OCI-LY7 (cell line): ENCODE results near the gene FSIP2. TPM values are rescaled to one million over a fixed set of nuclear protein-coding genes. Genes with fewer than 3 reads are reported as not detected.

Source experiments
- BruUV-seq: library from RNA; stranded (reverse); fragments of 400-500 nt; replicated peaks from 2 replicates; lab custom pipeline; 2021; lab: Mats Ljungman, UMichigan
- CTCF ChIA-PET: fragments of 300-600 bp; sonication (Branson Sonifier 250); formaldehyde crosslinking; loops from one replicate; lab custom pipeline; 2022; ENCODE audit warnings: antibody characterized with exemption; ENCODE audit not compliant: unreplicated experiment; lab: Charles Lee
- POLR2A ChIA-PET: fragments of 300-600 bp; sonication (Branson Sonifier 250); formaldehyde crosslinking; loops from one replicate; lab custom pipeline; 2022; ENCODE audit warnings: antibody characterized with exemption; lab: Charles Lee
- DNase-seq: peaks from one replicate; pipeline ENCODE4 v3.0.0-alpha.2; 2015; ENCODE audit warnings: low spot score
- H2AFZ ChIP-seq: fragments of 200-600 bp; sonication (generic), shearing (Covaris generic); 2 replicates; pipeline ENCODE4 v1.6.1; 2014; ENCODE audit warnings: mild to moderate bottlenecking, antibody characterized with exemption, low read length, moderate library complexity
- H3K27ac ChIP-seq: fragments of 200-600 bp; sonication (generic); 2 replicates; pipeline ENCODE4 v1.5.1; 2014; ENCODE audit warnings: mixed run types, low read depth, mild to moderate bottlenecking, moderate library complexity, low read length, inconsistent platforms; ENCODE audit not compliant: poor library complexity, severe bottlenecking
- H3K36me3 ChIP-seq: fragments of 200-600 bp; sonication (generic); 2 replicates; pipeline ENCODE4 v1.6.1; 2014; ENCODE audit warnings: mild to moderate bottlenecking, antibody characterized with exemption, low read length, moderate library complexity, mixed read lengths; ENCODE audit not compliant: insufficient read depth
- H3K4me1 ChIP-seq: fragments of 200-600 bp; sonication (generic); 2 replicates; pipeline ENCODE4 v1.5.1; 2014; ENCODE audit warnings: mild to moderate bottlenecking, low read length; ENCODE audit not compliant: insufficient read depth, poor library complexity, severe bottlenecking
- H3K4me2 ChIP-seq: fragments of 200-600 bp; sonication (generic); 2 replicates; pipeline ENCODE4 v1.6.1; 2014; ENCODE audit warnings: mild to moderate bottlenecking, low read length
- H3K4me3 ChIP-seq: fragments of 200-600 bp; sonication (generic); 2 replicates; pipeline ENCODE4 v1.5.1; 2014; ENCODE audit warnings: mild to moderate bottlenecking, low read depth, low read length; ENCODE audit not compliant: poor library complexity, severe bottlenecking
- H3K79me2 ChIP-seq: fragments of 200-600 bp; sonication (generic); 2 replicates; pipeline ENCODE4 v1.6.1; 2016; ENCODE audit warnings: low read depth, mild to moderate bottlenecking, low read length, moderate library complexity, mixed read lengths; ENCODE audit not compliant: insufficient read depth
- H3K9me2 ChIP-seq: fragments of 200-600 bp; sonication (generic); 2 replicates; pipeline ENCODE4 v1.6.1; 2016; ENCODE audit warnings: mild to moderate bottlenecking, low read length, mixed read lengths; ENCODE audit not compliant: insufficient read depth
- H3K9me3 ChIP-seq: fragments of 200-600 bp; sonication (generic); 2 replicates; pipeline ENCODE4 v1.6.1; 2014; ENCODE audit warnings: mild to moderate bottlenecking, mixed run types, low read length, mixed read lengths
- H4K20me1 ChIP-seq: fragments of 200-600 bp; sonication (generic); 2 replicates; pipeline ENCODE4 v1.6.1; 2014; ENCODE audit warnings: mild to moderate bottlenecking, antibody characterized with exemption, low read length, moderate library complexity, mixed read lengths; ENCODE audit not compliant: insufficient read depth
- CTCF ChIP-seq: fragments of 200-600 bp; sonication (generic); conservative IDR thresholded peaks from 2 replicates; pipeline ENCODE4 v1.5.1; 2014; ENCODE audit warnings: mild to moderate bottlenecking, antibody characterized with exemption, low read length, moderate library complexity, mixed read lengths
- EZH2phosphoT487 ChIP-seq: fragments of 200-600 bp; sonication (generic); IDR thresholded peaks from 2 replicates; pipeline ENCODE4 v1.6.1; 2018; ENCODE audit warnings: low read depth, borderline replicate concordance, mild to moderate bottlenecking, mixed run types, antibody characterized with exemption, low read length, moderate library complexity, mixed read lengths
- intact Hi-C: fragments of 100-400 bp; cut with micrococcal nuclease; formaldehyde crosslinking; loops from one replicate; pipeline ENCODE4 v1.10.0; 2022; ENCODE audit not compliant: unreplicated experiment
- total RNA-seq, 2 experiments: library from RNA; depleted of rRNA in 1 of 2; stranded (reverse); fragments of >200 nt in 1 of 2; shearing (Covaris generic) in 1 of 2; gene quantifications; 2 replicates each; pipeline ENCODE4 v1.2.3, GENCODE V29; 2014 to 2022

Gene FSIP2
- total RNA-seq, 2 experiments from 2014 or later, result 0.06 to 0.19 TPM

GRCh38 chr2:185793532-185794345, 55.1 kb downstream of the FSIP2 start:
- Histone ChIP-seq H3K9me2 (no peaks in the 10 kb centered on the region), H2AFZ (no peak overlapping the region), H4K20me1 (no peaks in the 10 kb centered on the region), H3K4me1 (no peaks in the 10 kb centered on the region), H3K4me2 (no peak overlapping the region), H3K4me3 (no peak overlapping the region), H3K36me3 (no peaks in the 10 kb centered on the region), H3K9me3 (no peaks in the 10 kb centered on the region), H3K79me2 (no peaks in the 10 kb centered on the region), H3K27ac (no peak overlapping the region)
- TF ChIP-seq CTCF (no peak), EZH2phosphoT487 (no peak)
- CTCF ChIA-PET, result no interaction called here
- DNase-seq, result no peak
- intact Hi-C loops, result no loop called here
- POLR2A ChIA-PET, result interaction anchor here (0.7 kb wide), 1 partner anchor 27 kb away, joined by 3 read pairs; no protein-coding TSS in a partner anchor
- BruUV-seq, result no TSS peak

GRCh38 chr2:185796758-185797157, 58.2 kb downstream of the FSIP2 start:
- ChIA-PET CTCF (no interaction called here), POLR2A (interaction anchor here (0.7 to 1.0 kb wide), 2 partner anchors 20 to 968 kb away, joined by 3 read pairs; no protein-coding TSS in a partner anchor)
- Histone ChIP-seq H3K4me3 (no peak overlapping the region), H3K4me1 (no peaks in the 10 kb centered on the region), H3K9me3 (no peaks in the 10 kb centered on the region), H3K79me2 (no peaks in the 10 kb centered on the region), H3K9me2 (no peaks in the 10 kb centered on the region), H3K4me2 (no peak overlapping the region), H3K36me3 (no peaks in the 10 kb centered on the region), H2AFZ (no peak overlapping the region), H3K27ac (no peak overlapping the region), H4K20me1 (no peaks in the 10 kb centered on the region)
- intact Hi-C loops, result no loop called here
- no peak for DNase-seq
- BruUV-seq, result no TSS peak
- TF ChIP-seq EZH2phosphoT487 (no peak), CTCF (no peak)

GRCh38 chr2:185802926-185803325, 64.3 kb downstream of the FSIP2 start:
- CTCF ChIA-PET, result no interaction called here
- intact Hi-C loops, result no loop called here
- Histone ChIP-seq H3K9me2 (no peaks in the 10 kb centered on the region), H3K9me3 (no peaks in the 10 kb centered on the region), H3K36me3 (no peaks in the 10 kb centered on the region), H3K4me1 (no peaks in the 10 kb centered on the region), H4K20me1 (no peaks in the 10 kb centered on the region), H3K79me2 (no peaks in the 10 kb centered on the region), H3K4me2 (no peak overlapping the region), H3K4me3 (no peak overlapping the region), H2AFZ (no peak overlapping the region), H3K27ac (no peak overlapping the region)
- BruUV-seq, result no TSS peak
- DNase-seq, result no peak
- TF ChIP-seq EZH2phosphoT487 (no peak), CTCF (no peak)
- POLR2A ChIA-PET, result interaction anchor here (0.6 to 0.7 kb wide), 2 partner anchors 25 to 113 kb away, joined by 3 read pairs; no protein-coding TSS in a partner anchor
